HK-2 (cell line): ENCODE data around the gene KIF3B.
"Not testable (repeated sequence)": the region's sequence is repeated elsewhere in the genome, so short reads cannot be mapped to it uniquely, and the experiment has no call there.

ENCODE experiments used
- DNase-seq: peaks from one replicate; pipeline ENCODE4 v3.0.0-alpha.2; 2018; ENCODE audit not compliant: unreplicated experiment

KIF3B gene

DNA sequence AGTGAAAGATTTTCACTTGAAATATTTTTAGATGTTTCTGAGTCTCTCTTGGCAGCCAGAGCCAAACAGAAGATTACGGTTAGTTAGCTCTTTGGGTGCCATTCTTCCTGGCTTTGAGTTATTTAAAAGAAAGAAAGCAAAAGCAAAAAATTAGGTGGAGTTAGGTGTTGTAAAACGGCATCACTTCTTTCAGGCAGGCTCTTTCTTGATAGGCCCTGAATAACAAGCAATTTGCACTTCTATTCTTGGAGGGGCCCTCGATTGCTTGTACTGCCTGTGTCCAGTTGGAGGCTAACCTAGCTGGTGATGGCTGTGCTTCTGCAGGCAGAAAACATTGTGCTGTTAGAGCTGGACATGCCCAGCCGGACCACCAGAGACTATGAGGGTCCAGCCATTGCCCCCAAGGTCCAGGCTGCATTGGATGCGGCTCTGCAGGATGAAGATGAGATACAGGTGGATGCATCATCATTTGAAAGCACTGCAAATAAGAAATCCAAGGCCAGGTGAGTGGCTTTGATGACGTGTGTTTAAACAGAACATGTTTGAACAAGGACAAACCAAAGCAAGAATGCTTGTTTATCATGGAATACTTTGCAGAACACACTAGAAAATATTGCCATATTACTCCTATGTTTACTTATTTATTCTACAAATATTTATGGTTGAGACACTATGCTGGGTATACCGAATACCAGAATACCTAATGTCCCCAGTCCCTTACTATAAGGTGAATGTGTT is 52.5 kb downstream of the KIF3B start:
- no peak for DNase-seq

DNA sequence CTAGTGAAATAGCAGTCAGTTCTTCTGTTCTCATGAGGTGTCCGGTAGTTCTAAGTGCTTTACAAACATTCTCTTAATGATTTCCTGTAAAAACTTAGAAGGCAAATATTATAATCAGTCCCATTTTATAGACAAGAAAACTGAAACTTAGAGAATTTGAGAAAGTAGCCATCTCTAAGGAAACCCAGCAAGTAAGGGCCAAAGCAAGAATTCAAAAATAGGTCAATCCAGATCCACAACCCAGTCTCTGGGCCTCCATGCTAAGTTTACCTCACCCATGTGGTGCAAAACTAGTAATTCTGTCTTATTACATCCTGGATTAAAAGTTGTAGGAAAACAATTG is 53.1 kb downstream of the KIF3B start:
- DNase-seq = no peak

DNA sequence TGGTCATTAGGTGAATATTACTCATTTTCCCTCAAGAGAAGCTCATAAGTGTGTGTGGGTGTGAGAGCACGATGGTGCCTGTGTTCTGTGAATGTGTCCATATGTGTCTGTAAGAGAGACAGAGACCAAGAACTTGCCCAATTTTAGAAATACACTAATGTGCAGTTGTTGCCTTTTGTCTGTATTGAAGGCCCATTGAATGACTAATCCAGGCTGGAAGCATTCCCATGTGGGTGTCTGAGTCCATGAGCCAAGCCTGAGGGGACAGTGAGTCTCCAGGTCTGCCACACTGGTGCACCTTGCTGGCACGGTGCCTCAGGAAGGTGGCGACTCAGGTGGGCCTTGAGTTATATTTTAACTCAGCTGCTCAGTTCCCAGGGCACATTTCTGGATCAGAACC is 55.2 kb downstream of the KIF3B start:
- peak; percentile 16 for DNase-seq

DNA sequence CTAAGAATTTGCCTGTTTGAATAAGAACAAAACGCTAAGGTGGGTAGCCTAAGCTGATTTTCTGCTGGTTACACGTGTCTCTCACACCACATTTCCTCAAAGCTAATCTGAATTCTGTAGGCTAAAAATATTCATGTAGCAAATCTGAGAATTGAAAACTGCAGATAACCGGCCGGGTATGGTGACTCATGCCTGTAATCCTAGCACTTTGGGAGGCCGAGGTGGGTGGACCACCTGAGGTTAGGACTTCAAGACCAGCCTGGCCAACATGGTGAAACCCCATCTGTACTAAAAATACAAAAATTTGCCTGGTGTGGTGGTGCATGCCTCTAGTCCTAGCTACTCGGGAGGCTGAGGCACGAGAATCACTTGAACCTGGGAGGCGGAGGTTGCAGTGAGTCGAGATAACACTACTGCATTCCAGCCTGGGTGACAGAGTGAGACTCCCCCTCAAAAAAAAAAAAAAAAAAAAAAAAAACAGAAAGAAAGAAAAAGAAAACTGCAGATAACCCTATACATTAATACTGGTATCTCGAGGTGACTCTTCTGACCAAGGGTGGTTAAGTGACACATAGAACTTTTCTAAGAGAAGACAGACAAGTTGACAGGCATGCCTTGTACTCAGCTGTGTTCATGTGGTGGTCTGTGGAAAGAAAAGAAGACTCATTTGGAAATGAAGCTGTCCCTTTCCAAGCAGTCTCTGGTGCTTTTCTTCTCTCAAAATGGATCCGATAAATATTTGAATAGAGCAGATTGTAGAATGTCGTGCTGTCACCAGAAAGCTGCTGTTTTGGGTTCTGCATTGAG is 55.9 kb downstream of the KIF3B start:
- DNase-seq = no peak

DNA sequence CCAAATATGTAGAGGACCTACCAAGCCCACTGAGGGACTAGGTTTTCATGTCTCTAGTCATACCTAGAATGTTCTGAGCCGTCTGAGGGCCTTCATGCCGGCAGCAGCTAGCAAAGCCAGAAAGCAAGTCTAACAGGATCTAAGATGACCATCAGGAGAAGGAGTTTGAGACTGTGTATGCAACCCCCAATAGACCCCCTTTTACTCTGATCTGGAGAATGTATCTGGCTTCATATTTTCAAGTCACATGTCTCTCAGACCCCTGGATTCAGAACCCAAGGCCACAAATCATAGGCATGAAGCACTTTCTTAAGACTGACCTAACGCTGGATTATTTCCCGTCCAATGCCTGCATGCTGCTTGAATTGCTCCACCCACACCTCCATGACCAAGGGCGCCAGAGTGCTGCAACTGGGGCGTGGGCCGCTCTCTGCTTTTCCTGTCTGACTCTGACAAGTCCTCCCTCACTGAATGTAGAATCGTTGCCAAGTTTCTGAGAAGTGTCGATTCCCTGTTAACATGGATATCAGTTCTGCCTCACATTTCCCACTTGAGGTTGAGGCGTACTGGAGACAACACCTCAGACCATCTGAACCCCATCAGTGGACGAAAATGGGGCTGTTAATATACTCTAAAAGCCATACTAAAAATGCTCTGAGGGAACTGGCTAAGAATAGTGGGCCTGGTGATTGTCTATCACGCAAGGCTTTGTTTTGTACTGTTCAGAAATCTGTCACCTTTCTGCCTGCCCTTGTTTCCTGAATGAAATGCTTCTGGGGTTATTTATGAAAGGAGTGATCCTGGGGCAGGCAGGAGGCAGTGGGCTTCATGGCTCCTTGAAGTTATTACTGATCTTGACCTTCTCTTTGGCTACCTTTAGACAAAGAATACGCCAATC is 56.8 kb downstream of the KIF3B start:
- DNase-seq = no peak

DNA sequence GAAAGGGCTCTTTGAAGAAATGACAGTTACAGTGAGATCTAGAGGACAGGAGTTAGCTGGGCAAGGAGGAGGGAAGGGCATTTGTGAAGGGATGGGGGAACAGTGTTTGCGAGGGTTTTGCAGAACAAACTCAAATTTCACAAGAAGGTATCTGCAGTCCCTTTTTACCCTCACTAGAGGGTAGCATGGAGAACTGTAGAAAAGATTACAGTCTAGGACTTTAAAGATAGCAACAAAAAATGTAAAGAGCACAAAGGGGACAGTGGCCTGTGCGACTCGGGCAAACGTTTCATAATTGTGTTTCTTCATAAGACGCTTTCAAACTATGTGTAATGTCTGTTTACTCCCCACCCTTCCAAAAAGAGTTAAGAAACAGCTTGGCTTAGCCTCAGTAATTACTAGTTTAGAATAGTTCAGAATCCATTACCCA is 59.5 kb downstream of the KIF3B start:
- DNase-seq = no peak

DNA sequence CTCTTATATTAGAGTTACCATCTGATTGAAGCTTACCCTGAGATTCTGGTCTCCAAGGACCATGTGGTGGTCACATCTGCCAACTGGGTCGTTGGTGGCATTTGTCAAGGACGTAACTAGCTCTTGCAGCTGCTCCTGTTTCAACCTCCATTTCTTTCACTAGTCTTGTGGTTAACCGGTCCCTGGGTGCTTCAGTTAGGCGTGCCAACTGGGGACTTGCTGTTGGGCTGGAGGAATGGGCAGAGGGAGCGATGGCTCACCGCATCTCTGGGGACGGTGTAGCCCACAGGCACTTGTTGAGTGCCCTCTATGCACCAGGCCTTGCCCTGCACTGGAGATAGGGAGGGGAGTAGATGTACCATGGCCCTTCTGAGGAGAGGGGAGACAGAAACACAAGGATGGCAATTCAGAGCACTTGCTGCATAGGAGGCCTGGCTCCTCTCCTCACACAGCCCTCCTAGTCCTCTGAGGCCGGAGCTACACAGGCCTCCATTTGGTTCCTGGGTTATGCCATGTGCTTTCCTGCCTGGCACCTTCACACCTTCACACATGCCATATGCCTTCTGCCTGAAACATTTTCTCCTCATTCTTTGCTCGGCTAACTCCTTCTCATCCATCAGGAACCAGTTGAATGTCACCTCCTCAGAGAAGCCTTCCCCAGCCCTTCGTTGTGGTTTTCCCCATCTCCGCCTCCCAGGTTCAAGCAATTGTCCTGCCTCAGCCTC is 60.6 kb downstream of the KIF3B start:
- DNase-seq = no peak

DNA sequence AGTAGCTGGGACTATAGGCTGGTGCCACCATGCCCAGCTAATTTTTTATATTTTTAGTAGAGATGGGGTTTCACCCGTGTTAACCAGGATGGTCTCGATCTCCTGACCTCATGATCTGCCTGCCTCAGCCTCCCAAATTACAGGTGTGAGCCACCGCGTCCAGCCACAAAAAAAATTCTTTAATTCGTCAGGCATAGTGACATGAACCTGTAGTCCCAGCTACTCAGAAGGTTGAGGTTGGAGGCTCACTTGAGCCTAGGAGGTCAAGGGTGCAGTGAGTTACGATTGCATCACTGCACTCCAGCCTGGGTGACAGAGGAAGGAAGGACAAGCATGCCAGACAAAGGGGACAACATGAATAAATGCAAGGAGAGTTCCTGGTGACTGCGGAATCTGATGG is 61.2 kb downstream of the KIF3B start:
- no peak for DNase-seq

DNA sequence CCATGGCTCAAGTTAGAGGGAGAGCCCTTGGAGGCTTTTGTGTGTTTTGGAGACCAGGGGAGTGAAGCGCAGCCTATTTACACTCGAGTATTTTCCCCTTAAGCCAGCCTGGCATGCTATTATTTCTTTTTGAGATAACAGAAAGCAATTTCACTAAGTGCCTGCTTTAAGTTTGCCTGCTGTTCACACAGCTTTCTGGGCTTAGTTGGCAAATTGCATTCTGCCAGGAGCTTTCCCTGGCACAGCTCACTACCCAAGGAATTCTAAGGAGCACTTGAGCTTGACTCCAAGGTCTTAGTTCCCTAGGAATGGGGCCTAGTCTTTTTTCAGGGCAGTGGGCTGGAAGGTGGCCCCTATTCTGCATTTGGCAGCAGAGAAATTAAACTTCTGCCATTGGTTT is 61.7 kb downstream of the KIF3B start:
- no peak for DNase-seq

DNA sequence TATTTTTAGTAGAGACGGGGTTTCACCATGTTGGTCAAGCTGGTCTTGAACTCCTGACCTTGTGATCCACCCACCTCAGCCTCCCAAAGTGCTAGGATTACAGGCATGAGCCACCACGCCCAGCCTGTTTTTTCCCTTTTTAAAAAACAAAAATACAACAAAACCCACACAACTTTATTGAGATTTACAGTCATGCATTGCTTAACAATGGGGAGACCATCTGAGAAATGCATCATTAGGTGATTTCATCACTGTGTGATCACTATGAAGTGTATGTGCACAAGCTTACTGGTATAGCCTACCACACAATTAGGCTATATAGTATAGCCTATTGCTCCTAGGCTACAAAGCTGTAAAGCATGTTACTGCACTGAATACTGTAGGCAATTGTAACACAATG is 63.6 kb downstream of the KIF3B start:
- DNase-seq = not testable (repeated sequence)

DNA sequence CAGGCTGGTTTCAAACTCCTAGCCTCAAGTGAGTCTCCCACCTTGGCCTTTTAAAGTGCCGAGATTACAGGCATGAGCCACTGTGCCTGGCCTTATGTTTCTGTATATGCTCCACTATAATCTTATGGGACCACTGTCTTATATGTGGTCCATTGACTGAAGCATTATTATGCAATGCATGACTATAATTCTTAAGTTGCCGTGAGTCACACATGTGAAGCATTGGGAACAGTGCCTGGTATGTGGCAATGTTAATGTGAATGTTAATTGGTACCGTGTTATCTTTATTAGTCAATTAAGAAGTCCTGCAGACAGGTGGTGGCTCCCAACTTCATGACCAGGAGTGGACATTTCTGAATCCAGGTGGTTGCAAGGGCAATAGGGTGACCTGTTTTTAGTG is 66.0 kb downstream of the KIF3B start:
- no peak for DNase-seq

DNA sequence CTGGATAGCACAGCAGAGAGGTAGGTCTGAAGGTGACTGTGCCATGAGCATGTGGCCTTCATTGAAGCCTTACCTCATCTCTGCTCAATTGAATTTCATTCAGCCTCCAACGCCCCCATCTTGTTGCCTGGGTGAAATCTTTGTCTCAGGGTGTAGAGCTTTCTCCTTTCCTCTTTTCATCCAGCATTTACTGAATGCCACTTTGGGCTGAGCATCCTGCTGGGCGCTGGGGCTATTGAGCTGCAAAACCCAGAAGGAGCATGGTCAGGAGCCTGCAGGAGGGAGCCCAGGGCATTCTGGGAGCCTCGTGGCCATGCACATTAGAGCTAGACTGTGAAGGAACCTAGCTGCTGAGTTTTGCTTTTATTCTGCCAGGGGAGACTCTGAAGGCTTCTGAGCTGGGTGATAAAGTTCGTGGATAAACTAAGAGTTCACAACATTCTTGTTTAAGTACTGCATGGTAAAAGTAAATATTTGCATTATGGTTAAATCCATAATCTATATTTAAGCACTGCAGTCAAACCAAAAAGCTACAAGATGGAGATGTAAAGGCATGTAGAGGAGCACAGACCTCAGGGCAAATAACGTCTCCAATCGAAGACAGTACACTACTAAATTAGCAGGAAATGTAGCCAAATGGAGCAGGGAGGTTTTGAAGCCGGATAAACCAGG is 67.5 kb downstream of the KIF3B start:
- no peak for DNase-seq

DNA sequence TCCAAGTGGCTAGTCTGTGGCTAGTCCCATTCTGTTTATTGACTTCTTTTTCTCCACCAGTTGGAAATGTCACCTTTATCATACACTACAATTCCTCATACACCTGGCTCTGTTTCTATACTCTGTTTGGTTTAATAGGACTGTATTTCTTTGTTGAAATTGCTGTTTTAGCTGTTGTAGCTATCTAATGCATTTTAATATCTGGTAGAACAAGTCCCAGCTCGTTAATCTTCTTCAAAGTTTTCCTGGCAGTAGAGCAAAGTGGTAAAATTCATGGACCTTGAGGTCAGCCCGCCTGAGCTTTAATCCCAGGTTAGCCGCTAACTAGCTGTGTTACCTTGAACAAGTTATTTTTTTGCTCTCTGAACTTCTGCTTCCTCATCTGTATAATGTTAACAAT is 70.8 kb downstream of the KIF3B start:
- no peak for DNase-seq

DNA sequence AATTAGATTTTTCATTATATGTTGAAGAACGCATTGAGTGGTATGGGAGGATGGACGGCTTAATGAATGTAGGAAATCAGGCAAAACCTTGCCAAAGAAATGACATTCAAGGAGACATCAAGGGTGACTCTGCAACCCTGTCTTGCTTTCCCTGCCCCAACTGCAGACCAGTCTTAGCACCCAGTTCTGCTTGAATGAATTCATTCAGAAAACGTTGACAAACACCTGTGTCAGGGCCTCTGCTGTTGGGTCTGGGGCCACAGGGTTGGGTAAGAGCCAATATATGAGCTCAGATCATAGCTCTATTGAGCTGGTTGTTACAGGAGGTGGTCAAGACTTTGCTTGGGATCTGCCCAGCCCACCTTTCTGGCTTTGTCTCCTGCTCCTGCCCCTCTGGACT is 73.0 kb downstream of the KIF3B start:
- no peak for DNase-seq

DNA sequence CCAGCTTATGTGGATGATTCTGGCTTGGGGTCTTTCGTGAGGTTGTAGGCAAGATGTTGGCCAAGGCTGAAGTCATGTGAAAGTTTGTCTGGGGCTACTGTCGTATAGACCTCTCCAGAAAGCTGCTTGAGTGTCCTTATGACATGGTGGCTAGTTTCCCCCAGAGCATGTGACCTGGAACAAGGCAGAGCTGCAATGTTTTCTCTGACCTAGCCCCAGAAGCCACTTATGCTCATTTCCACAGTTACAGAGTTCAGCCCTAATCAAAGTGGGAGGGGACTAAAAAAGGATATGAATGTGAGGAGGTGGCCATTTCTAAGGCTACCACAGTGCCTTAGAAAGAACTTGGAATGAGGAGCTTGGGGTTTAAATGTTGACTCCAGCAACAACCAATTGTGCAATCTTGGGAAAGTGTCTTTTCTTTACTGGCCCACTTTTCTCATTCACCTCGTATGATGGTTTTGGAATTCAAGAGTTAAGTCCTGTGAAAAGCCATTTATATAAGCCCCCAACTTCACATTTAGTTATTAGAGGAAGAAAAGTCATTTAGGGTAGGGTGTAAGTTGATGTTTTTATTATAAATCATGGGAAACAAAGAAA is 74.8 kb downstream of the KIF3B start:
- DNase-seq = no peak

DNA sequence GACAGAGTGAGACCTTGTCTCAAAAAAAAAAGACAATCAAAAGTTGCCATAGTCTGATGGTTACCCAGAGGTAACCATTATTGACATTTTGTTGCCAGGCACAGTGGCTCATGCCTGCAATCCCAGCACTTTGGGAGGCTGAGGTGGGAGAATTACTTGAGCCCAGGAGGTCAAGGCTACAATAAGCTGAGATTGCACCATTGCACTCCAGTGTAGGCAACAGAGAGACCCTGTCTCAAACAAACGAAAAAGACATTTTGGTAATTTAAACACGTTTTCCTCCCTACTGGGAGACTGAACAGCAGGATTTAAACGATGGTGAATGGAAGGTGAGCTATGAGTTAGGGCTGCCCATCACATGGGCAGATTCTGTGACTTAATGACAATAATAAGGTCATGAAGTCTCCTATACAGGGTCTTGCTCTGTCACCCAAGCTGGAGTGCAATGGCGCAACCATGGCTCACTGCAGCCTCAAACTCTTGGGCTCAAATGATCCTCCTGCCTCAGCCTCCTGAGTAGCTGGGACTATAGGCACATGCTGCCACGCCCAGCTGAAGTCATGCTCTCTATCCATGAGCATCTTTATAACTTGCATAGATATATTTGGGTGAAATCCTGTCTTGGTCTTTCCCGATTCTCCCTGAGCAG is 76.5 kb downstream of the KIF3B start:
- DNase-seq = no peak

DNA sequence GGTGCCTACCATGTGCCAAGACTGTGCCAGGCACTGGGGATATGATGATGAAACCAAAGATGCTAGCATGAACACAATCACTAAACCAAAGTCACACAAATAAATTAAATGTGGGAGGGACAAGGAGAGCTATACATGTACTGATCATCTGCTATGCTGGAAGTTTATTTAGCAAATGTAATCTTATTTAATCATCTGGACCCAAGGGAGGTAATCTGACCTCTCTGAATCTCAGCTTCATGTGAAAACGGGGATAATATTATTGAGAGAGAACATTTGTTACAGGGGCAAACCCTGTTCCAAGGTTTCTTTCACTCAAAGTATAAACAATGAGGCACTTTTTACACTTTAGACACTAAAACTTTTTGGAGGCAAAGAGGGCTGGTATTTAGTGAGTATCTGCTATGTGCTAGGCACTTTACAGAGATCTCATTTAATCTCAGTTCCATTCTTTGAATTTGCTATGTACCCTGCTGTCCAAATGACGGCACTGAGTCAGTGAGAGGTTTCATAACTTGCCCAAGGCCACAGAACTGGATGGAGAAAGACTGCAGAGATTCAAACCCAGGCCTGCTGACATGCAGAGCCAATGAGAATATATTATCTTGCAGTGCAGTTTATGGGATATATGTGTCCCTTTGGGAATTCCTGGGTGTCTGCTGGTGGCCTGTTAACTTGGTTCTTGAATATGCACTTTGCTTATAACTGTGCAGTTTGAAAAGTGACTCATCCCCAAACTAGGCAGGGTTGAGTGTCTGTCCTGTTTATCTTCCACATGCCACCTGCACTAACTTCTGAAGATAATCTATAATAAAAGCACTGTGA is 77.4 kb downstream of the KIF3B start:
- no peak for DNase-seq

DNA sequence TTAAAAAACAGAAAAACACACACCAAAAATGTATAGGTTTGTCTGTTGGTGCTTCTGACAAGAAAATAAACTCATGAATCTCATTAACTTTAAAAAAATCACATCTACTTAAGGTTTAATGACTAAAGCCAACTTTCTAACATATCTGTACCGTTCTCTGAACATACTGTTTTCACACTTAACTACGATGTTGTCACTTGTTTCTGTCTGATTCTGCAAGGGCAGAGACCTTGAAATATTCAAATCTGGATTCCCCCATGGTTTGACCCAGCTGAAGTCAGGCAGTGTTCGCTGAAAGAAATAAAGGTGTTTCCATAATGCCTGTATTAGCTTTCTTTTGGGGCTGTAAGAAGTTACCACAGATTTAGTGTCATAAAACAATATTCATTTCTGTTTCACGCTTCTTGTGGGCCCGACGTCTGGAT is 78.0 kb downstream of the KIF3B start:
- no peak for DNase-seq

DNA sequence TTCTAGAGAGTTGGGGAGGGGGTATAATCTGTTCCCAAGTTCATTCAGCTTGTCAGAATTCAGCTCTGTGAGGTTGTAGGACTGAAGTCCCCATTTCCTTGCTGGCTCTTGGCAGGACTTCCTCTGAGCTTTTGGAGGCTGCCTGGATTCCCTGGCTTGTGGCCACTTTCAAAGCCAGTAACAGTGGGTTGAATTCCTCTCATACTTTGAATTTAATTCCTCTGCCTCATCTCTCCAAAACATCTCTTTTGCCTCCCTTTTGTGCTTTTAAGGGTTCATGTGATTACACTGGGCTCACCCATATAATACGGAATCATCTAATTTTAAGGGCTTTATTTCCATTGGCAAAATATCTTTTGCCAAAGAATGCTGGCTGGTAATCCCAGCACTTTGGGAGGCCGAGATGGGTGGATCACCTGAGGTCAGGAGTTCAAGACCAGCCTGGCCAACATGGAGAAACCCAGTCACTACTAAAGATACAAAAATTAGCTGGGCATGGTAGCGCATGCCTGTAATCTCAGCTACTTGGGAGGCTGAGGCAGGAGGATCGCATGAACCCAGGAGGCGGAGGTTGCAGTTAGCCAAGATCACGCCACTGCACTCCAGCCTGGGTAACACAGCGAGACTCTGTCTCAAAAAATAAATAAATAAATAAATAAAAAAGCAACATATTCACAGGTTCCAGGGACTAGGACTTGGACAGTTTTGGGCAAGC is 78.6 kb downstream of the KIF3B start:
- peak; percentile 41 for DNase-seq
